ENCODE measurements around the gene PCDHA8. TPM values are rescaled to one million over a fixed set of nuclear protein-coding genes. Genes with fewer than 3 reads are reported as not detected.
"Not testable (repeated sequence)": the region's sequence is repeated elsewhere in the genome, so short reads cannot be mapped to it uniquely, and the experiment has no call there.

The PCDHA8 gene, protein sequence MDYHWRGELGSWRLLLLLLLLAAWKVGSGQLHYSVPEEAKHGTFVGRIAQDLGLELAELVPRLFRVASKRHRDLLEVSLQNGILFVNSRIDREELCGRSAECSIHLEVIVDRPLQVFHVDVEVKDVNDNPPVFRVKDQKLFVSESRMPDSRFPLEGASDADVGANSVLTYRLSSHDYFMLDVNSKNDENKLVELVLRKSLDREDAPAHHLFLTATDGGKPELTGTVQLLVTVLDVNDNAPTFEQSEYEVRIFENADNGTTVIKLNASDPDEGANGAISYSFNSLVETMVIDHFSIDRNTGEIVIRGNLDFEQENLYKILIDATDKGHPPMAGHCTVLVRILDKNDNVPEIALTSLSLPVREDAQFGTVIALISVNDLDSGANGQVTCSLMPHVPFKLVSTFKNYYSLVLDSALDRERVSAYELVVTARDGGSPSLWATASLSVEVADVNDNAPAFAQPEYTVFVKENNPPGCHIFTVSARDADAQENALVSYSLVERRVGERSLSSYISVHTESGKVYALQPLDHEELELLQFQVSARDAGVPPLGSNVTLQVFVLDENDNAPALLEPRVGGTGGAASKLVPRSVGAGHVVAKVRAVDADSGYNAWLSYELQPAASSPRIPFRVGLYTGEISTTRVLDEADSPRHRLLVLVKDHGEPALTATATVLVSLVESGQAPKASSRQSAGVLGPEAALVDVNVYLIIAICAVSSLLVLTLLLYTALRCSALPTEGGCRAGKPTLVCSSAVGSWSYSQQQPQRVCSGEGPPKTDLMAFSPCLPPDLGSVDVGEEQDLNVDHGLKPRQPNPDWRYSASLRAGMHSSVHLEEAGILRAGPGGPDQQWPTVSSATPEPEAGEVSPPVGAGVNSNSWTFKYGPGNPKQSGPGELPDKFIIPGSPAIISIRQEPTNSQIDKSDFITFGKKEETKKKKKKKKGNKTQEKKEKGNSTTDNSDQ
- not detected for total RNA-seq

DNA sequence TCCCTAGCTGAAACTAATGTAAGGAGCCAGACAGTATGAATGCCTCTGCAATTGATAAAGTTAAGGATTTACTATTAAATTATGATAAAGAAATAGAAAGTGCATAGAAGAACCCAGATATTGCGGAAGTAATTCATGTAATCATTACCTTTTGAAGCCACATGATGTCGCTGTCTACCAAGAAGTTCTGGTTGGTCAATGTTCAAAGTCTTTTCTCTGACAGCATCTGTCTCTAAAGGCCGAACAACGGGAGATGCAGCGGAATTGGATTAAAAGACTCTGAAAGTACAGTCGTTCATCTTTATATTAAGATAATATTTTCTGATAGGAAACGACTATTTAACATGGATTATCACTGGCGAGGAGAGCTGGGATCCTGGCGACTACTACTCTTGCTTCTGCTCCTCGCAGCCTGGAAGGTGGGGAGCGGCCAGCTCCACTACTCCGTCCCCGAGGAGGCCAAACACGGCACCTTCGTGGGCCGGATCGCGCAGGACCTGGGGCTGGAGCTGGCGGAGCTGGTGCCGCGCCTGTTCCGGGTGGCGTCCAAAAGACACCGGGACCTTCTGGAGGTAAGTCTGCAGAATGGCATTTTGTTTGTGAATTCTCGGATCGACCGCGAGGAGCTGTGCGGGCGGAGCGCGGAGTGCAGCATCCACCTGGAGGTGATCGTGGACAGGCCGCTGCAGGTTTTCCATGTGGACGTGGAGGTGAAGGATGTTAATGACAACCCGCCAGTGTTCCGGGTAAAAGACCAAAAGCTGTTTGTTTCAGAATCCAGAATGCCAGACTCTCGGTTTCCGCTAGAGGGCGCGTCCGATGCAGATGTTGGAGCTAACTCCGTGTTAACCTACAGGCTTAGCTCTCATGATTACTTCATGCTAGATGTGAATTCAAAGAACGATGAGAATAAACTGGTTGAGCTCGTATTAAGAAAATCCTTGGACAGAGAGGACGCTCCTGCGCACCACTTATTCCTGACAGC is at the start of gene PCDHA8:
Gene PCDHA8, plus strand, starts transcription at position 210 of the 985 bp plus-strand sequence. Its CDS starts 135 bp downstream, at position 345.
- DNase-seq (ENCODE audit: low spot score) (no peak), ATAC-seq (no peak)

DNA sequence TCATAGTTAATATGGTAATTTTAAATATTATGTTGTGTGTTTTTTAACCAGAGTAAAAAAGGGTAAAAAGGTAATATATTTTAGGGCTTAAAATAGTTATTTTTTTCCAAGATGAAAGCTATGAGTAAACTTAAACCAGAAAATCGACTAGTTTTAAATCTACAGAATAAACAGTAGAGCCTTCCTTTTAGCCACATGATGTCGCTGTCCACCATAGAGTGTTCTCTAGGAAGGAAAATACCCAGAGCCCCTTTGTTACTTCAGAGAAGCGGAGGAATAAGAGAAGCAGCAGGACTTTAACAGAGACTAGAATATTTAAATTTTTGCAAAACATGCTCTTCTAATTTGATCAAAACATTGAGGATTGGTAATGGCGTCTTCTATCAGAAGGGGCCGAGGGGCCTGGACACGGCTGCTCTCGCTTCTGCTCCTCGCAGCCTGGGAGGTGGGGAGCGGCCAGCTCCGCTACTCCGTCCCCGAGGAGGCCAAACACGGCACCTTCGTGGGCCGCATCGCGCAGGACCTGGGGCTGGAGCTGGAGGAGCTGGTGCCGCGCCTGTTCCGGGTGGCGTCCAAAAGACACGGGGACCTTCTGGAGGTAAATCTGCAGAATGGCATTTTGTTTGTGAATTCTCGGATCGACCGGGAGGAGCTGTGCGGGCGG is 46.3 kb upstream of the PCDHA8 start, which contains the start of gene PCDHA2:
Gene PCDHA2, plus strand, starts transcription at position 258 of the 664 bp plus-strand sequence.
- no peak for DNase-seq (ENCODE audit: low spot score)
- no peak for ATAC-seq

DNA sequence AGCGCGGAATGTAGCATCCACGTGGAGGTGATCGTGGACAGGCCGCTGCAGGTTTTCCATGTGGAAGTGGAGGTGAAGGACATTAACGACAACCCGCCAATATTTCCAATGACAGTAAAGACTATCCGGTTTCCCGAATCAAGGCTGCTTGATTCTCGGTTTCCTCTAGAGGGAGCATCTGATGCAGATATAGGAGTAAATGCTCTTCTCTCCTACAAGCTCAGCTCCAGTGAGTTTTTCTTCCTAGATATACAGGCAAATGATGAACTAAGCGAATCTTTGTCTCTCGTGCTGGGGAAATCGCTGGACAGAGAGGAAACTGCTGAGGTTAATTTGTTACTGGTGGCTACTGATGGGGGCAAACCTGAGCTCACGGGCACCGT is 45.7 kb upstream of the PCDHA8 start:
- no peak for ATAC-seq
- no peak for DNase-seq (ENCODE audit: low spot score)

- DNase-seq (ENCODE audit: low spot score); ATAC-seq: not testable (repeated sequence)
Measured at GRCh38 chr5:140796072-140796717, 44.8 kb upstream of the PCDHA8 start.

- no peak for DNase-seq (ENCODE audit: low spot score)
- no peak for ATAC-seq
Measured at GRCh38 chr5:140796718-140797095, 44.3 kb upstream of the PCDHA8 start.

DNA sequence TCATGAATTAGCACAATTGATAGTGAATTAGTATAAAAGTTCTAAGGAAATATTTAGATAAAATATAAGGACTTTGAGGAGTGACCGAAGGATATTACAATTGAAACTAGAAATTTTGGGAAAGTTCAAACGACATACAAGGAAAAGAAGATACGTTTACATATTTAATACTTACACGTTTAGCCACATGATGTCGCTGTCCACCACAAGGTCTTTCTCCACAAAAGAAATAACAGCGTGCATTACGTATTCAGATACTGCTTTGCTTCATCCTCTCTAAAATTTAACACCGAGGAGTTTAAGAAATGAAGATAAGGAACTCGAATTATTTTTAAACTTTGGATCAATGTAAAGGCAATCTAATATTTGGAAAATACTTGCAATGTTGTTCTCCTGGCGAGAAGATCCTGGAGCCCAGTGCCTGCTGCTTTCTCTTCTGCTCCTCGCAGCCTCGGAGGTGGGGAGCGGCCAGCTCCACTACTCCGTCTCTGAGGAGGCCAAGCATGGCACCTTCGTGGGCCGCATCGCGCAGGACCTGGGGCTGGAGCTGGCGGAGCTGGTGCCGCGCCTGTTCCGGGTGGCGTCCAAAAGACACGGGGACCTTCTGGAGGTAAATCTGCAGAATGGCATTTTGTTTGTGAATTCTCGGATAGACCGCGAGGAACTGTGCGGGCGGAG is 40.0 kb upstream of the PCDHA8 start, which contains the start of gene PCDHA3:
Gene PCDHA3, plus strand, starts transcription at position 242 of the 678 bp plus-strand sequence.
- no peak for ATAC-seq
- no peak for DNase-seq (ENCODE audit: low spot score)

DNA sequence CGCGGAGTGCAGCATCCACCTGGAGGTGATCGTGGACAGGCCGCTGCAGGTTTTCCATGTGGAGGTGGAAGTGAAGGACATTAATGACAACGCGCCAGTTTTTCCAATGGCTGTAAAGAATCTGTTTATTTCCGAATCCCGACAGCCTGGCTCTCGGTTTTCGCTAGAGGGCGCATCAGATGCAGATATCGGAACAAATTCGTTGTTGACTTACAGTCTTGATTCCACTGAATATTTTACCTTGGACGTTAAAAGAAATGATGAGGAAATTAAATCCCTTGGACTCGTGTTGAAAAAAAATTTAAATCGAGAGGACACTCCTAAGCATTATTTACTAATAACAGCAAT is 39.5 kb upstream of the PCDHA8 start:
- no peak for DNase-seq (ENCODE audit: low spot score)
- ATAC-seq = no peak

DNA sequence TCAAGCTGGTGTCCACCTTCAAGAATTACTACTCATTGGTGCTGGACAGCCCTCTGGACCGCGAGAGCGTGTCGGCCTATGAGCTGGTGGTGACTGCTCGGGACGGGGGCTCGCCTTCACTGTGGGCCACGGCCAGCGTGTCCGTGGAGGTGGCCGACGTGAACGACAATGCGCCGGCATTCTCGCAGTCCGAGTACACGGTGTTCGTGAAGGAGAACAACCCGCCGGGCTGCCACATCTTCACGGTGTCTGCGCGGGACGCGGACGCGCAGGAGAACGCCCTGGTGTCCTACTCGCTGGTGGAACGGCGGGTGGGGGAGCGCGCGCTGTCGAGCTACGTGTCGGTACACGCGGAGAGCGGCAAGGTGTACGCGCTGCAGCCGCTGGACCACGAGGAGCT is 38.6 kb upstream of the PCDHA8 start:
- not testable (repeated sequence) for DNase-seq (ENCODE audit: low spot score); ATAC-seq

DNA sequence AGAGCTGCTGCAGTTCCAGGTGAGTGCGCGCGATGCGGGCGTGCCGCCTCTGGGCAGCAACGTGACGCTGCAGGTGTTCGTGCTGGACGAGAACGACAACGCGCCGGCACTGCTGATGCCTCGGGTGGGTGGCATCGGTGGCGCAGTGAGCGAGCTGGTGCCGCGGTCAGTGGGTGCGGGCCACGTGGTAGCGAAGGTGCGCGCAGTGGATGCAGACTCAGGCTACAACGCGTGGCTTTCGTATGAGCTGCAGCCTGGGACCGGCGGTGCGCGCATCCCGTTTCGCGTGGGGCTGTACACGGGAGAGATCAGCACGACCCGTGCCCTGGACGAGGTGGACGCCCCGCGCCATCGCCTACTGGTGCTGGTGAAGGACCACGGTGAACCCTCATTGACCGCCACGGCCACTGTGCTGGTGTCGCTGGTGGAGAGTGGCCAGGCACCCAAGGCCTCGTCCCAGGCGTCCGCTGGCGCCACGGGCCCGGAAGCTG is 38.2 kb upstream of the PCDHA8 start:
- no peak for DNase-seq (ENCODE audit: low spot score)
- ATAC-seq = no peak

DNA sequence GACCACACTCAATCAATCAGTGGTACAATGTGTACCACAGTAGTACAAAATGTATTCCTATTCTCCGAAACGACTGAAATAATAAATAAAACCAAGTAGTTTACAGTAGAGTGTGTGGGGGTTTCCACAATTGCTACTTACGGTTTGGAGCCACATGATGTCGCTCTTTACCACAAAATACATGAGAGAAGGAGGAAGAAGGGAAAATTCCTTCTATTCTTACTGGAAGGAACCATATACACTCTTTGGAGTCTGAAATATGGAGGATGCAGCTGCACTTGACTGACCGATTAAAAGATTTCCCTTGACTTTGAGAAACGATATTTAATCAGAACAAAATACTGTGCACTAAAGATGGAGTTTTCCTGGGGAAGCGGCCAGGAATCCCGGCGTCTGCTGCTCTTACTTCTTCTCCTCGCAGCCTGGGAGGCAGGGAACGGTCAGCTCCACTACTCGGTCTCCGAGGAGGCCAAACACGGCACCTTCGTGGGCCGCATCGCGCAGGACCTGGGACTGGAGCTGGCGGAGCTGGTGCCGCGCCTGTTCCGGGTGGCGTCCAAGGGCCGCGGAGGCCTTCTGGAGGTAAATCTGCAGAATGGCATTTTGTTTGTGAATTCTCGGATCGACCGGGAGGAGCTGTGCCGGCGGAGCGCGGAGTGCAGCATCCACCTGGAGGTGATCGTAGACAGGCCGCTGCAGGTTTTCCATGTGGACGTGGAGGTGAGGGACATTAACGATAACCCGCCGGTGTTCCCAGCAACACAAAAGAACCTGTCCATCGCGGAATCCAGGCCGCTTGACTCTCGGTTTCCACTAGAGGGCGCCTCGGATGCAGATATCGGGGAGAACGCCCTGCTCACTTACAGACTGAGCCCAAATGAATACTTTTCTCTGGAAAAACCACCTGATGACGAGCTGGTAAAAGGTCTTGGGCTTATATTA is 33.9 kb upstream of the PCDHA8 start, which contains the start of gene PCDHA4:
Gene PCDHA4, plus strand, starts transcription at position 235 of the 942 bp plus-strand sequence.
- DNase-seq (ENCODE audit: low spot score) (no peak), ATAC-seq (no peak)

DNA sequence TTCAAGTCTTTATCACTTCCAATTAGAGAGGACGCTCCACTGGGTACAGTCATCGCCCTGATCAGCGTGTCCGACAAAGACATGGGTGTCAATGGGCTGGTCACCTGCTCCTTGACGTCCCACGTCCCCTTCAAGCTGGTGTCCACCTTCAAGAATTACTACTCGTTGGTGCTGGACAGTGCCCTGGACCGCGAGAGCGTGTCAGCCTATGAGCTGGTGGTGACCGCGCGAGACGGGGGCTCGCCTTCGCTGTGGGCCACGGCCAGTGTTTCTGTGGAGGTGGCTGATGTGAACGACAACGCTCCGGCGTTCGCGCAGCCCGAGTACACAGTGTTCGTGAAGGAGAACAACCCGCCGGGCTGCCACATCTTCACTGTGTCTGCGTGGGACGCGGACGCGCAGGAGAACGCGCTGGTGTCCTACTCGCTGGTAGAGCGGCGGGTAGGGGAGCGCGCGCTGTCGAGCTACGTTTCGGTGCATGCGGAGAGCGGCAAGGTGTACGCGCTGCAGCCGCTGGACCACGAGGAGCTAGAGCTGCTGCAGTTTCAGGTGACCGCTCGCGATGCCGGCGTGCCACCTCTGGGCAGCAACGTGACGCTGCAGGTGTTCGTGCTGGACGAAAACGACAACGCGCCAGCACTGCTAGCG is 32.6 kb upstream of the PCDHA8 start:
- DNase-seq (ENCODE audit: low spot score); ATAC-seq: not testable (repeated sequence)

GRCh38 chr5:140808889-140809291 is 32.1 kb upstream of the PCDHA8 start:
- DNase-seq (ENCODE audit: low spot score) (no peak), ATAC-seq (no peak)

DNA sequence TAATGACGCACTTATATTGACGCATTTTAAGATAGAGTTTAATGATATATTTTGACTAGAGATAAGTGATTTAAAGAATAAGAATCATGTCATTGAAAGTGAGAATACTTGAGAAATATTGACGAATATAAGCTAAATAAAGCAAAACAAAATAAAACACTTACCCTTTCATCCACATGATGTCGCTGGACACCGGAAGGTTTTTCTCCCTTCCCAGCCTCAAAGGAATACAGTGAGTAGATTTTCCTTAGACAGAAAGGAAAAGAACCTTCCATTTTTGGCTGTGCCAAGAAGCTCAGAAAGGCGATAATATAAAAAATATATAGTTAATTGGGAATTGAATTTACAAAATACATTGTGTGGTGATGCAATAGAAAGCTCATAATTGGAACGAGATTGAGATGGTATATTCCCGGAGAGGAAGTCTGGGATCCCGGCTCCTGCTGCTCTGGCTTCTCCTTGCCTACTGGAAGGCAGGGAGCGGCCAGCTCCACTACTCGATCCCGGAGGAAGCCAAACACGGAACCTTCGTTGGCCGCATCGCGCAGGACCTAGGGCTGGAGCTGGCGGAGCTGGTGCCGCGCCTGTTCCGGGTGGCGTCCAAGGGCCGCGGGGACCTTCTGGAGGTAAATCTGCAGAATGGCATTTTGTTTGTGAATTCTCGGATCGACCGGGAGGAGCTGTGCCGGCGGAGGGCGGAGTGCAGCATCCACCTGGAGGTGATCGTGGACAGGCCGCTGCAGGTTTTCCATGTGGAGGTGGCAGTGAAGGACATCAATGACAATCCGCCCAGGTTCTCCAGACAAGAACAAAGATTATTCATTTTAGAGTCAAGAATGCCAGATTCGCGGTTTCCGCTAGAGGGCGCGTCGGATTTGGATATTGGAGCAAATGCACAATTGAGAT is 19.4 kb upstream of the PCDHA8 start, which contains the start of gene PCDHA5:
Gene PCDHA5, plus strand, starts transcription at position 239 of the 906 bp plus-strand sequence.
- no peak for ATAC-seq
- no peak for DNase-seq (ENCODE audit: low spot score)

GRCh38 chr5:140822281-140822629 is 18.7 kb upstream of the PCDHA8 start:
- ATAC-seq (no peak), DNase-seq (ENCODE audit: low spot score) (no peak)

DNA sequence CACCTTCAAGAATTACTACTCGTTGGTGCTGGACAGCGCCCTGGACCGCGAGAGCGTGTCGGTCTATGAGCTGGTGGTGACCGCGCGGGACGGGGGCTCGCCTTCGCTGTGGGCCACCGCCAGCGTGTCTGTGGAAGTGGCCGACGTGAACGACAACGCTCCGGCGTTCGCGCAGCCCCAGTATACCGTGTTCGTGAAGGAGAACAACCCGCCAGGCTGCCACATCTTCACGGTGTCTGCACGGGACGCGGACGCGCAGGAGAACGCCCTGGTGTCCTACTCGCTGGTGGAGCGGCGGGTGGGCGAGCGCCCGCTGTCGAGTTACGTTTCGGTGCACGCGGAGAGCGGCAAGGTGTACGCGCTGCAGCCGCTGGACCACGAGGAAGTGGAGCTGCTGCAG is 18.0 kb upstream of the PCDHA8 start:
- ATAC-seq; DNase-seq (ENCODE audit: low spot score): not testable (repeated sequence)

- DNase-seq (ENCODE audit: low spot score) (no peak), ATAC-seq (no peak)
Measured at GRCh38 chr5:140823475-140823874, 17.5 kb upstream of the PCDHA8 start.
